Endothelial cell of umbilical vein (primary cell): ENCODE results near the gene BTF3L4. TPM values are rescaled to one million over a fixed set of nuclear protein-coding genes. Genes with fewer than 3 reads are reported as not detected.

ENCODE experiments used
- BruUV-seq: library from RNA; stranded (reverse); fragments of 400-500 nt; replicated peaks from 2 replicates; lab custom pipeline; 2021; lab: Mats Ljungman, UMichigan
- CTCF ChIA-PET: fragments of 300-600, 350-600 bp; sonication (Branson Sonifier 250); formaldehyde crosslinking; loops from one replicate; lab custom pipeline; 2021; ENCODE audit warnings: antibody characterized with exemption, inconsistent platforms; lab: Charles Lee
- POLR2A ChIA-PET: fragments of 300-600, 350-600 bp; sonication (Branson Sonifier 250); formaldehyde crosslinking; loops from one replicate; lab custom pipeline; 2021; ENCODE audit warnings: antibody characterized with exemption, inconsistent platforms; lab: Charles Lee
- DNase-seq: peaks from one replicate; pipeline ENCODE4 v3.0.0-alpha.2; 2011; ENCODE audit warnings: low read depth, low spot score
- FAIRE-seq: peaks from 2 replicates; lab custom pipeline; 2011; peaks lifted over from hg19 to GRCh38; lab: Jason Lieb, UNC
- H2AFZ ChIP-seq: 2 replicates; pipeline ENCODE4 v1.6.0; 2012; ENCODE audit warnings: low read depth, low read length, control low read depth, inconsistent platforms
- H3K27ac ChIP-seq: 2 replicates; pipeline ENCODE4 v1.5.1; 2011; ENCODE audit warnings: low read depth, mild to moderate bottlenecking, control low read depth, low read length, moderate library complexity; ENCODE audit not compliant: insufficient read depth
- H3K27me3 ChIP-seq, 2 experiments: 2 replicates each; pipeline versions ENCODE4 v1.6.0 to v1.6.1; 2011; ENCODE audit warnings: low read length in 2 of 2, mixed read lengths in 1 of 2; ENCODE audit not compliant: control insufficient read depth in 2 of 2, insufficient read depth in 2 of 2
- H3K36me3 ChIP-seq, 2 experiments: 2 replicates in 1 of 2; 3 replicates in 1 of 2; pipeline ENCODE4 v1.5.1; 2011; ENCODE audit warnings: low read length in 2 of 2, mild to moderate bottlenecking in 1 of 2, moderate library complexity in 1 of 2; ENCODE audit not compliant: control insufficient read depth in 2 of 2, insufficient read depth in 2 of 2; ENCODE audit errors: extremely low read depth in 1 of 2
- H3K4me1 ChIP-seq: 3 replicates; pipeline ENCODE4 v1.5.1; 2011; ENCODE audit warnings: mild to moderate bottlenecking, low read length; ENCODE audit not compliant: control insufficient read depth, insufficient read depth; ENCODE audit errors: extremely low read depth
- H3K4me2 ChIP-seq: 2 replicates; pipeline ENCODE4 v1.6.1; 2011; ENCODE audit warnings: low read length, control low read depth, mixed read lengths; ENCODE audit not compliant: insufficient read depth
- H3K4me3 ChIP-seq, 3 experiments: fragments of 200-600 bp in 1 of 3; sonication (generic), shearing (Covaris generic) in 1 of 3; replicated peaks in 1 of 3; 2 replicates each; pipeline ENCODE4 v1.5.1; 2011 to 2016; ENCODE audit warnings: control low read depth in 3 of 3, low read length in 3 of 3, mild to moderate bottlenecking in 2 of 3, inconsistent platforms in 1 of 3, low read depth in 1 of 3, moderate library complexity in 1 of 3; ENCODE audit not compliant: insufficient read depth in 1 of 3
- H3K79me2 ChIP-seq: 2 replicates; pipeline ENCODE4 v1.6.0; 2012; ENCODE audit warnings: low read length, inconsistent platforms; ENCODE audit not compliant: control insufficient read depth, insufficient read depth
- H3K9ac ChIP-seq: replicated peaks from 2 replicates; pipeline ENCODE3; 2011; ENCODE audit warnings: low read length, control low read depth; ENCODE audit not compliant: insufficient read depth; ENCODE audit errors: extremely low read depth
- H3K9me1 ChIP-seq: replicated peaks from 3 replicates; pipeline ENCODE4 v1.6.0; 2011; ENCODE audit warnings: mild to moderate bottlenecking, low read length; ENCODE audit not compliant: control insufficient read depth, insufficient read depth; ENCODE audit errors: extremely low read depth
- H3K9me3 ChIP-seq: replicated peaks from 2 replicates; pipeline ENCODE4 v1.5.1; 2012; ENCODE audit warnings: low read length, inconsistent platforms; ENCODE audit not compliant: control insufficient read depth, insufficient read depth
- H4K20me1 ChIP-seq: replicated peaks from 2 replicates; pipeline ENCODE3; 2011; ENCODE audit warnings: mild to moderate bottlenecking, low read length; ENCODE audit not compliant: control insufficient read depth, insufficient read depth; ENCODE audit errors: extremely low read depth
- EZH2 ChIP-seq: IDR thresholded peaks from 2 replicates; pipeline ENCODE4 v1.6.1; 2012; ENCODE audit warnings: borderline replicate concordance, low read depth, mild to moderate bottlenecking, moderate library complexity, low read length, inconsistent platforms; ENCODE audit not compliant: severe bottlenecking
- FOS ChIP-seq: IDR thresholded peaks from 2 replicates; pipeline ENCODE4 v1.6.1; 2011; ENCODE audit warnings: mild to moderate bottlenecking, low read length, moderate library complexity, borderline replicate concordance; ENCODE audit not compliant: insufficient read depth
- GATA2 ChIP-seq: IDR thresholded peaks from 2 replicates; pipeline ENCODE4 v1.7.0; 2011; ENCODE audit warnings: low read depth, mild to moderate bottlenecking, moderate library complexity, mixed read lengths, low read length; ENCODE audit not compliant: insufficient read length, insufficient read depth
- JUN ChIP-seq: IDR thresholded peaks from 2 replicates; pipeline ENCODE4 v1.6.1; 2011; ENCODE audit warnings: borderline replicate concordance, low read depth; ENCODE audit not compliant: insufficient read length, insufficient read depth
- MAX ChIP-seq: IDR thresholded peaks from 2 replicates; pipeline ENCODE4 v1.6.1; 2011; ENCODE audit not compliant: insufficient read depth, insufficient read length
- MYC ChIP-seq: IDR thresholded peaks from one replicate; pipeline ENCODE4 v1.6.1; 2011; ENCODE audit warnings: mild to moderate bottlenecking, low read depth, low read length
- POLR2A ChIP-seq: IDR thresholded peaks from 2 replicates; pipeline ENCODE4 v1.6.1; 2012; ENCODE audit warnings: low read depth, mild to moderate bottlenecking, control low read depth, low read length
- POLR2AphosphoS5 ChIP-seq: IDR thresholded peaks from 2 replicates; pipeline ENCODE4 v1.6.1; 2012; ENCODE audit warnings: low read depth, mild to moderate bottlenecking, control low read depth, low read length, moderate library complexity; ENCODE audit not compliant: insufficient read depth
- dilution Hi-C: fragments of 300-500 bp; cut with MboI; formaldehyde crosslinking; loops from one replicate; pipeline ENCODE4 v1.15.0; 2019; ENCODE audit warnings: low sequenced_read_pairs; ENCODE audit not compliant: extremely low pct_ligation_motif_present
- intact Hi-C: fragments of 100-400 bp; cut with micrococcal nuclease; formaldehyde crosslinking; loops from one replicate; pipeline ENCODE4 v1.10.0; 2022
- polyA plus RNA-seq, 4 experiments: library from polyadenylated mRNA; depleted of rRNA in 3 of 4; stranded (reverse) in 3 of 4; unstranded in 1 of 4; fragments of >200 nt; gene quantifications; 2 replicates each; pipeline versions ENCODE4 v1.2.1 to v1.2.3, GENCODE V29; 2011 to 2012; ENCODE audit warnings: missing spikeins in 1 of 4
- total RNA-seq: library from RNA; stranded (reverse); gene quantifications from 2 replicates; pipeline ENCODE4 v1.2.3, GENCODE V29; 2021
- TF ChIP-seq, protein P1 (sequence below), 2 donors: IDR thresholded peaks; 1 replicate in 1 of 2; 2 replicates in 1 of 2; pipeline ENCODE4 v1.5.1; 2011; ENCODE audit warnings: low read length in 2 of 2, mild to moderate bottlenecking in 2 of 2, moderate library complexity in 2 of 2, control low read depth in 1 of 2, inconsistent platforms in 1 of 2, low read depth in 1 of 2; ENCODE audit not compliant: insufficient read depth in 1 of 2; ENCODE audit errors: extremely low read depth in 1 of 2

Gene BTF3L4
- total and polyA plus RNA-seq, 2 donors (not counting 3 experiments of a cell fraction or from before 2014, with no cell fraction given) = 25.1 to 43.2 TPM

- H3K4me3 ChIP-seq = no peak overlapping the region
- no peaks in the 10 kb centered on the region for H3K9me3 ChIP-seq
- dilution Hi-C loops (no loop called here), intact Hi-C loops (no loop called here)
- H3K4me1 ChIP-seq = peaks cover 5% of the 10 kb centered on the region
- TF ChIP-seq POLR2A = no peak
- no peak for TF ChIP-seq POLR2AphosphoS5
- no peak for TF ChIP-seq FOS
- no peak for TF ChIP-seq MAX
- no peak for TF ChIP-seq MYC
- TF ChIP-seq EZH2 = no peak
- TF ChIP-seq JUN = no peak
- TF ChIP-seq, protein P1, sequence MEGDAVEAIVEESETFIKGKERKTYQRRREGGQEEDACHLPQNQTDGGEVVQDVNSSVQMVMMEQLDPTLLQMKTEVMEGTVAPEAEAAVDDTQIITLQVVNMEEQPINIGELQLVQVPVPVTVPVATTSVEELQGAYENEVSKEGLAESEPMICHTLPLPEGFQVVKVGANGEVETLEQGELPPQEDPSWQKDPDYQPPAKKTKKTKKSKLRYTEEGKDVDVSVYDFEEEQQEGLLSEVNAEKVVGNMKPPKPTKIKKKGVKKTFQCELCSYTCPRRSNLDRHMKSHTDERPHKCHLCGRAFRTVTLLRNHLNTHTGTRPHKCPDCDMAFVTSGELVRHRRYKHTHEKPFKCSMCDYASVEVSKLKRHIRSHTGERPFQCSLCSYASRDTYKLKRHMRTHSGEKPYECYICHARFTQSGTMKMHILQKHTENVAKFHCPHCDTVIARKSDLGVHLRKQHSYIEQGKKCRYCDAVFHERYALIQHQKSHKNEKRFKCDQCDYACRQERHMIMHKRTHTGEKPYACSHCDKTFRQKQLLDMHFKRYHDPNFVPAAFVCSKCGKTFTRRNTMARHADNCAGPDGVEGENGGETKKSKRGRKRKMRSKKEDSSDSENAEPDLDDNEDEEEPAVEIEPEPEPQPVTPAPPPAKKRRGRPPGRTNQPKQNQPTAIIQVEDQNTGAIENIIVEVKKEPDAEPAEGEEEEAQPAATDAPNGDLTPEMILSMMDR (IDR thresholded peaks at IDR 0.05; ENCODE audit: extremely low read depth in 1 of 2, insufficient read depth in 1 of 2, low read depth in 1 of 2, low read length in 2 of 2) = no peak
- no peak for TF ChIP-seq GATA2
- CTCF ChIA-PET = no interaction called here
- no peak overlapping the region for H3K9ac ChIP-seq
- POLR2A ChIA-PET = no interaction called here
- H3K79me2 ChIP-seq = peaks cover 3% of the 10 kb centered on the region
- DNase-seq (no peak), FAIRE-seq (no peak)
- no peaks in the 10 kb centered on the region for H4K20me1 ChIP-seq
- H3K27me3 ChIP-seq = no peaks in the 10 kb centered on the region
- no peak overlapping the region for H3K27ac ChIP-seq
- no peaks in the 10 kb centered on the region for H3K9me1 ChIP-seq
- H3K36me3 ChIP-seq = peaks cover 2 to 3% of the 10 kb centered on the region in 2 experiments
- H3K4me2 ChIP-seq = no peak overlapping the region
- BruUV-seq = no TSS peak
- H2AFZ ChIP-seq = no peak overlapping the region
Measured at GRCh38 chr1:52037909-52038308, 18.2 kb upstream of the BTF3L4 start.
